ENCODE data around the gene LDLRAD4. TPM values are rescaled to one million over a fixed set of nuclear protein-coding genes. Genes with fewer than 3 reads are reported as not detected.

The LDLRAD4 gene
- total RNA-seq, 2 experiments from 2014 or later, result 37.3 to 38.5 TPM

GRCh38 chr18:13437034-13437433, 218.5 kb downstream of the LDLRAD4 start:
- no peaks in the 10 kb centered on the region for H3K36me3 Mint-ChIP-seq (ENCODE audit: low read depth)
- peak; percentile 27 for DNase-seq
- intact Hi-C loops (cut with micrococcal nuclease), result loop anchor here (5.0 kb wide), 1 partner anchor 60 kb away; no protein-coding TSS in a partner anchor
- H3K4me1 Mint-ChIP-seq (ENCODE audit: low read depth), result peaks cover 57% of the 10 kb centered on the region
- TF ChIP-seq CTCF (IDR thresholded peaks at IDR 0.05), result no peak
- POLR2A ChIA-PET, result interaction anchor here (0.6 to 1.5 kb wide), 4 partner anchors 11 to 172 kb away, joined by 3 to 4 read pairs (median 4); no protein-coding TSS in a partner anchor
- H3K27ac Mint-ChIP-seq, result peak overlapping the region; percentile 87
- no peaks in the 10 kb centered on the region for H3K9me3 Mint-ChIP-seq
- no peak overlapping the region for H3K4me3 Mint-ChIP-seq
- CTCF ChIA-PET, result interaction anchor here (1.4 kb wide), 1 partner anchor 170 kb away, joined by 3 read pairs; no protein-coding TSS in a partner anchor
- ATAC-seq, result peak; percentile 29
- H3K27me3 Mint-ChIP-seq, result no peaks in the 10 kb centered on the region

GRCh38 chr18:13437796-13438506, 219.4 kb downstream of the LDLRAD4 start:
- Mint-ChIP-seq H3K4me1 (ENCODE audit: low read depth) (peaks cover 55% of the 10 kb centered on the region), H3K4me3 (peak overlapping the region; percentile 64), H3K27me3 (no peaks in the 10 kb centered on the region), H3K36me3 (ENCODE audit: low read depth) (no peaks in the 10 kb centered on the region), H3K27ac (peak overlapping the region; percentile 87), H3K9me3 (no peaks in the 10 kb centered on the region)
- DNase-seq (peak; percentile 73), ATAC-seq (peak; percentile 66)
- ChIA-PET POLR2A (interaction anchor here (0.6 to 2.0 kb wide), 5 partner anchors 13 to 175 kb away, joined by 3 to 9 read pairs (median 3); no protein-coding TSS in a partner anchor), CTCF (interaction anchor here (1.2 to 2.3 kb wide), 7 partner anchors 19 to 222 kb away, joined by 3 to 12 read pairs (median 4); partner anchors contain the start of gene LDLRAD4)
- intact Hi-C loops (cut with micrococcal nuclease), result loop anchor here (5.0 kb wide), 1 partner anchor 61 kb away; no protein-coding TSS in a partner anchor
- TF ChIP-seq CTCF (IDR thresholded peaks at IDR 0.05), result no peak

GRCh38 chr18:13438507-13439056, 220.0 kb downstream of the LDLRAD4 start:
- intact Hi-C loops (cut with micrococcal nuclease), result loop anchor here (5.0 kb wide), 1 partner anchor 61 kb away; no protein-coding TSS in a partner anchor
- ChIA-PET POLR2A (interaction anchor here (0.6 to 2.0 kb wide), 3 partner anchors 12 to 174 kb away, joined by 3 to 9 read pairs (median 3); no protein-coding TSS in a partner anchor), CTCF (interaction anchor here (1.2 to 2.3 kb wide), 6 partner anchors 18 to 222 kb away, joined by 3 to 12 read pairs (median 5); partner anchors contain the start of gene LDLRAD4)
- peak overlapping the region; percentile 87 for H3K27ac Mint-ChIP-seq
- ATAC-seq, result peak; percentile 37
- H3K4me1 Mint-ChIP-seq (ENCODE audit: low read depth), result peaks cover 56% of the 10 kb centered on the region
- no peaks in the 10 kb centered on the region for H3K27me3 Mint-ChIP-seq
- H3K9me3 Mint-ChIP-seq, result no peaks in the 10 kb centered on the region
- H3K36me3 Mint-ChIP-seq (ENCODE audit: low read depth), result no peaks in the 10 kb centered on the region
- H3K4me3 Mint-ChIP-seq, result peak overlapping the region; percentile 64
- no peak for TF ChIP-seq CTCF (IDR thresholded peaks at IDR 0.05)
- DNase-seq, result no peak

GRCh38 chr18:13439461-13439860, 220.9 kb downstream of the LDLRAD4 start:
- intact Hi-C loops (cut with micrococcal nuclease), result loop anchor here (5.0 kb wide), 1 partner anchor 62 kb away; no protein-coding TSS in a partner anchor
- no peak for TF ChIP-seq CTCF (IDR thresholded peaks at IDR 0.05)
- H3K27me3 Mint-ChIP-seq, result no peaks in the 10 kb centered on the region
- H3K4me3 Mint-ChIP-seq, result no peak overlapping the region
- H3K4me1 Mint-ChIP-seq (ENCODE audit: low read depth), result peaks cover 56% of the 10 kb centered on the region
- H3K36me3 Mint-ChIP-seq (ENCODE audit: low read depth), result no peaks in the 10 kb centered on the region
- DNase-seq, result no peak
- ATAC-seq, result no peak
- ChIA-PET CTCF (interaction anchor here (1.5 to 2.3 kb wide), 4 partner anchors 17 to 223 kb away, joined by 3 to 12 read pairs (median 6); no protein-coding TSS in a partner anchor), POLR2A (interaction anchor here (2.0 kb wide), 1 partner anchor 11 kb away, joined by 9 read pairs; no protein-coding TSS in a partner anchor)
- H3K27ac Mint-ChIP-seq, result peak overlapping the region; percentile 25
- no peaks in the 10 kb centered on the region for H3K9me3 Mint-ChIP-seq
